PC-9 (cell line): Measurements from ENCODE around the gene KLHL26.

Experiments used
- CTCF ChIP-seq: fragments of 200-600 bp; sonication (generic); conservative IDR thresholded peaks from 2 replicates; pipeline ENCODE4 v1.6.1; 2017; ENCODE audit warnings: mixed run types, antibody characterized with exemption, mild to moderate bottlenecking, moderate library complexity
- EZH2 ChIP-seq: fragments of 200-600 bp; sonication (generic); IDR thresholded peaks from 2 replicates; pipeline ENCODE4 v1.8.0; 2017; ENCODE audit warnings: antibody characterized with exemption, low read depth

DNA sequence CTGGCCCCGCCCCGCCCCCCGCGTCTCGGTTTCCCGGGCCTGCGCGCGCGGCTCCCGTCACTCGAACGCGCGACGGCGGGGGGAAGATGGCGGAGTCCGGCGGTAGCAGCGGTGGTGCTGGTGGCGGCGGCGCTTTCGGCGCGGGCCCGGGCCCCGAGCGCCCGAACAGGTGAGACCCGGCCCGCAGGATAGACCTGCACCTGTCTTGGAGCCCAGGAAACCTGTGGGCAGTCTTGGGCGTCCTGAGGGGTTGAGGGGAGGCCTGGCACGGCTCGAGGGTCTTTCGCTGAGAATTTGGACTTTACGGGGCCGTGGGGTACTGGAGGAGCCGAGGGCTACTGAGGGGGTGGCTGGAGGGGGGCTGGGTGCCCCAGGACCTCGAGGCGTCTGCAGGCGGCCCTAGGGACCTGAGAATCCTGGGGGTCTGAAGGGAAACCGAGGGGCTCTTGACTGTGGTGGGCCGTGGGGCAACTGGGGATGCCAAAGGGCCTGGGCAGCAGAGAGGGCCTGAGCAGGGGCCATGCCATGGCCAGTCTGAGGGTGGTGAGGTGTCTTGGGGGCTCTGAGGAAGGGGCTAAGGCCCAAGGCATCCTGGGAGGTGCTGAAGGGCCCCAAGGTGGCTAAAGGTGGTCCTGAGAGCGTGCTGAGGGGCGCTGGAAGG is at the start of gene KLHL26:
- no peak for TF ChIP-seq CTCF
- TF ChIP-seq EZH2: no peak
